ENCODE data around the gene RNF220. TPM values are rescaled to one million over a fixed set of nuclear protein-coding genes. Genes with fewer than 3 reads are reported as not detected.

Gene RNF220
- polyA plus RNA-seq, 1 donor (not counting 4 experiments of a cell fraction or from before 2014, with no cell fraction given): 42.7 TPM

- Histone ChIP-seq H3K27ac (ENCODE audit: control insufficient read depth, insufficient read depth, low read length) (no peak overlapping the region), H3K79me2 (ENCODE audit: control insufficient read depth, insufficient read depth, low read length) (no peaks in the 10 kb centered on the region), H2AFZ (ENCODE audit: control insufficient read depth, low read length) (no peak overlapping the region), H3K36me3 (ENCODE audit: control insufficient read depth in 2 of 2, extremely low read depth in 1 of 2, insufficient read depth in 2 of 2, low read length in 2 of 2) (no peaks in the 10 kb centered on the region), H3K9me1 (ENCODE audit: control insufficient read depth, extremely low read depth, insufficient read depth, low read length) (no peaks in the 10 kb centered on the region), H3K4me1 (ENCODE audit: control insufficient read depth, extremely low read depth, insufficient read depth, low read length) (no peaks in the 10 kb centered on the region), H4K20me1 (ENCODE audit: control insufficient read depth, extremely low read depth, insufficient read depth, low read length) (no peaks in the 10 kb centered on the region), H3K4me2 (ENCODE audit: control insufficient read depth, extremely low read depth, insufficient read depth, low read depth, low read length) (no peak overlapping the region), H3K27me3 (ENCODE audit: control insufficient read depth, extremely low read depth, insufficient read depth, low read length) (peaks cover 32% of the 10 kb centered on the region), H3K4me3 (ENCODE audit: control insufficient read depth in 2 of 3, extremely low read depth in 1 of 3, insufficient read depth in 2 of 3, low read depth in 1 of 3, low read length in 3 of 3) (no peak overlapping the region), H3K9me3 (ENCODE audit: control insufficient read depth, low read depth, low read length) (no peaks in the 10 kb centered on the region), H3K9ac (ENCODE audit: control insufficient read depth, extremely low read depth, insufficient read depth, low read length) (no peak overlapping the region)
- TF ChIP-seq EZH2 (IDR thresholded peaks at IDR 0.05; ENCODE audit: low read length) (no peak), CTCF (optimal IDR thresholded peaks at IDR 0.05 in 1 of 3, IDR thresholded peaks at IDR 0.05 in 1 of 3, conservative IDR thresholded peaks at IDR 0.05 in 1 of 3; ENCODE audit: extremely low read depth in 1 of 3, insufficient read depth in 2 of 3, low read length in 3 of 3) (no peak)
- DNase-seq (ENCODE audit: low read depth, low spot score) (no peak), FAIRE-seq (no peak)
- dilution Hi-C loops (cut with MboI; ENCODE audit: extremely low pct_ligation_motif_present, low sequenced_read_pairs): no loop called here
These were observed 193.1 kb downstream of the RNF220 start for GRCh38 chr1:44598167-44598566.

GRCh38 chr1:44602634-44603628, 197.9 kb downstream of the RNF220 start:
- Histone ChIP-seq H3K4me3 (ENCODE audit: control insufficient read depth in 2 of 3, extremely low read depth in 1 of 3, insufficient read depth in 2 of 3, low read depth in 1 of 3, low read length in 3 of 3) (no peak overlapping the region), H3K9ac (ENCODE audit: control insufficient read depth, extremely low read depth, insufficient read depth, low read length) (no peak overlapping the region), H3K27ac (ENCODE audit: control insufficient read depth, insufficient read depth, low read length) (no peak overlapping the region), H3K36me3 (ENCODE audit: control insufficient read depth in 2 of 2, extremely low read depth in 1 of 2, insufficient read depth in 2 of 2, low read length in 2 of 2) (no peaks in the 10 kb centered on the region), H4K20me1 (ENCODE audit: control insufficient read depth, extremely low read depth, insufficient read depth, low read length) (no peaks in the 10 kb centered on the region), H3K79me2 (ENCODE audit: control insufficient read depth, insufficient read depth, low read length) (no peaks in the 10 kb centered on the region), H3K4me2 (ENCODE audit: control insufficient read depth, extremely low read depth, insufficient read depth, low read depth, low read length) (no peak overlapping the region), H3K9me1 (ENCODE audit: control insufficient read depth, extremely low read depth, insufficient read depth, low read length) (no peaks in the 10 kb centered on the region), H3K4me1 (ENCODE audit: control insufficient read depth, extremely low read depth, insufficient read depth, low read length) (no peaks in the 10 kb centered on the region), H3K27me3 (ENCODE audit: control insufficient read depth, extremely low read depth, insufficient read depth, low read length) (peaks cover 38% of the 10 kb centered on the region), H3K9me3 (ENCODE audit: control insufficient read depth, low read depth, low read length) (no peaks in the 10 kb centered on the region), H2AFZ (ENCODE audit: control insufficient read depth, low read length) (no peak overlapping the region)
- no peak for TF ChIP-seq EZH2 (IDR thresholded peaks at IDR 0.05; ENCODE audit: low read length)
- no peak for TF ChIP-seq CTCF (optimal IDR thresholded peaks at IDR 0.05 in 1 of 3, IDR thresholded peaks at IDR 0.05 in 1 of 3, conservative IDR thresholded peaks at IDR 0.05 in 1 of 3; ENCODE audit: extremely low read depth in 1 of 3, insufficient read depth in 2 of 3, low read length in 3 of 3)
- DNase-seq (ENCODE audit: low read depth, low spot score): no peak
- dilution Hi-C loops (cut with MboI; ENCODE audit: extremely low pct_ligation_motif_present, low sequenced_read_pairs): no loop called here
- no peak for FAIRE-seq
